ENCODE results near the gene PCCA.

DNA sequence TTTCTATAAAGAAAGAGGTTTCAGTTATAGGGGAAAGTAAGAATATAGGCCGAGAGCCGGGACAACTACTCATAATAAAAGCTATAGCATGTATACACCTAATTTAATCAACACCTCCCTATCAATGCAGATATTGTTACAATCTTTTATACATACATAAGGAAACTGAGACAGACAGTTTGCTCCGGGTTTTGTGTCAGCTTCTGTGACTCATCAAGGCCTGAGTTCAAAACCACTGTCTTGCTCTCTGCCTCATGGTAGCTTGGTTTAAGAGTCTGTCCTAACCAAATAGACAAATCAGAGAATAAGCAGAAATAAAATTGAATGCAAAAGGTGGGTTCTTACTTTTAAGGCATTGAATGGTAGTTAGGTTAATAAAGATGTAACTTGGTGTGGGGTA, 276.8 kb downstream of the PCCA start:
- TF ChIP-seq, protein P1, sequence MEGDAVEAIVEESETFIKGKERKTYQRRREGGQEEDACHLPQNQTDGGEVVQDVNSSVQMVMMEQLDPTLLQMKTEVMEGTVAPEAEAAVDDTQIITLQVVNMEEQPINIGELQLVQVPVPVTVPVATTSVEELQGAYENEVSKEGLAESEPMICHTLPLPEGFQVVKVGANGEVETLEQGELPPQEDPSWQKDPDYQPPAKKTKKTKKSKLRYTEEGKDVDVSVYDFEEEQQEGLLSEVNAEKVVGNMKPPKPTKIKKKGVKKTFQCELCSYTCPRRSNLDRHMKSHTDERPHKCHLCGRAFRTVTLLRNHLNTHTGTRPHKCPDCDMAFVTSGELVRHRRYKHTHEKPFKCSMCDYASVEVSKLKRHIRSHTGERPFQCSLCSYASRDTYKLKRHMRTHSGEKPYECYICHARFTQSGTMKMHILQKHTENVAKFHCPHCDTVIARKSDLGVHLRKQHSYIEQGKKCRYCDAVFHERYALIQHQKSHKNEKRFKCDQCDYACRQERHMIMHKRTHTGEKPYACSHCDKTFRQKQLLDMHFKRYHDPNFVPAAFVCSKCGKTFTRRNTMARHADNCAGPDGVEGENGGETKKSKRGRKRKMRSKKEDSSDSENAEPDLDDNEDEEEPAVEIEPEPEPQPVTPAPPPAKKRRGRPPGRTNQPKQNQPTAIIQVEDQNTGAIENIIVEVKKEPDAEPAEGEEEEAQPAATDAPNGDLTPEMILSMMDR (IDR thresholded peaks at IDR 0.05), result no peak
- TF ChIP-seq POLR2A (IDR thresholded peaks at IDR 0.05), result no peak
